COLO829 (cell line): ENCODE results near the gene CEP350.
A peak's percentile ranks its signal among the peaks of the same experiment; 100 is the strongest.

Source experiments
- DNase-seq: peaks from one replicate; pipeline ENCODE4 v3.0.0; 2012; ENCODE audit warnings: low spot score

Gene CEP350

GRCh38 chr1:180065408-180065807 lies 110.8 kb downstream of the CEP350 start:
- no peak for DNase-seq

GRCh38 chr1:180066150-180066549 lies 111.5 kb downstream of the CEP350 start:
- no peak for DNase-seq

GRCh38 chr1:180070286-180070685 lies 115.7 kb downstream of the CEP350 start:
- peak; percentile 57 for DNase-seq

GRCh38 chr1:180071759-180072158 lies 117.1 kb downstream of the CEP350 start:
- DNase-seq: no peak

GRCh38 chr1:180080439-180080838 lies 125.8 kb downstream of the CEP350 start:
- no peak for DNase-seq

GRCh38 chr1:180081474-180081873 lies 126.9 kb downstream of the CEP350 start:
- no peak for DNase-seq

GRCh38 chr1:180083164-180083563 lies 128.6 kb downstream of the CEP350 start:
- DNase-seq: no peak

GRCh38 chr1:180084867-180085266 lies 130.3 kb downstream of the CEP350 start:
- no peak for DNase-seq

GRCh38 chr1:180085331-180085730 lies 130.7 kb downstream of the CEP350 start:
- no peak for DNase-seq

GRCh38 chr1:180092931-180093650 lies 138.5 kb downstream of the CEP350 start:
- DNase-seq: no peak

- DNase-seq: no peak
Measured at GRCh38 chr1:180094705-180095295, 140.2 kb downstream of the CEP350 start.

- no peak for DNase-seq
Measured at GRCh38 chr1:180096584-180097325, 142.1 kb downstream of the CEP350 start.

GRCh38 chr1:180097326-180097605 lies 142.7 kb downstream of the CEP350 start:
- no peak for DNase-seq

- no peak for DNase-seq
Measured at GRCh38 chr1:180101411-180101810, 146.8 kb downstream of the CEP350 start.

GRCh38 chr1:180103819-180104218 lies 149.2 kb downstream of the CEP350 start:
- DNase-seq: no peak

GRCh38 chr1:180112091-180112490 lies 157.5 kb downstream of the CEP350 start:
- DNase-seq: no peak

GRCh38 chr1:180112984-180113647 lies 158.5 kb downstream of the CEP350 start:
- no peak for DNase-seq

GRCh38 chr1:180114396-180114945 lies 159.9 kb downstream of the CEP350 start:
- no peak for DNase-seq

GRCh38 chr1:180116964-180117763 lies 162.6 kb downstream of the CEP350 start:
- DNase-seq: no peak

- DNase-seq: no peak
Measured at GRCh38 chr1:180117764-180118116, 163.1 kb downstream of the CEP350 start.

GRCh38 chr1:180119837-180120236 lies 165.2 kb downstream of the CEP350 start:
- DNase-seq: no peak

GRCh38 chr1:180123463-180123936 lies 168.9 kb downstream of the CEP350 start:
- DNase-seq: no peak
